ENCODE data around the gene GSTK1.

DNA sequence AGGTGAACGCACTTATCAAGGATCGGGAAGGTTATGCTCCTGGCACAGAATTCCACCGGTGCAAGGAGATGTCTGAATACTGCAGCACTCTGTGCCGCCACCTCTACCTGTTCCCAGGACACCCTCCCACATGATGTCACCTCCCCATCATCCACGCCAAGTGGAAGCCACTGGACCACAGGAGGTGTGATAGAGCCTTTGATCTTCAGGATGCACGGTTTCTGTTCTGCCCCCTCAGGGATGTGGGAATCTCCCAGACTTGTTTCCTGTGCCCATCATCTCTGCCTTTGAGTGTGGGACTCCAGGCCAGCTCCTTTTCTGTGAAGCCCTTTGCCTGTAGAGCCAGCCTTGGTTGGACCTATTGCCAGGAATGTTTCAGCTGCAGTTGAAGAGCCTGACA is 41.7 kb downstream of the GSTK1 start:
- TF ChIP-seq, protein P1, sequence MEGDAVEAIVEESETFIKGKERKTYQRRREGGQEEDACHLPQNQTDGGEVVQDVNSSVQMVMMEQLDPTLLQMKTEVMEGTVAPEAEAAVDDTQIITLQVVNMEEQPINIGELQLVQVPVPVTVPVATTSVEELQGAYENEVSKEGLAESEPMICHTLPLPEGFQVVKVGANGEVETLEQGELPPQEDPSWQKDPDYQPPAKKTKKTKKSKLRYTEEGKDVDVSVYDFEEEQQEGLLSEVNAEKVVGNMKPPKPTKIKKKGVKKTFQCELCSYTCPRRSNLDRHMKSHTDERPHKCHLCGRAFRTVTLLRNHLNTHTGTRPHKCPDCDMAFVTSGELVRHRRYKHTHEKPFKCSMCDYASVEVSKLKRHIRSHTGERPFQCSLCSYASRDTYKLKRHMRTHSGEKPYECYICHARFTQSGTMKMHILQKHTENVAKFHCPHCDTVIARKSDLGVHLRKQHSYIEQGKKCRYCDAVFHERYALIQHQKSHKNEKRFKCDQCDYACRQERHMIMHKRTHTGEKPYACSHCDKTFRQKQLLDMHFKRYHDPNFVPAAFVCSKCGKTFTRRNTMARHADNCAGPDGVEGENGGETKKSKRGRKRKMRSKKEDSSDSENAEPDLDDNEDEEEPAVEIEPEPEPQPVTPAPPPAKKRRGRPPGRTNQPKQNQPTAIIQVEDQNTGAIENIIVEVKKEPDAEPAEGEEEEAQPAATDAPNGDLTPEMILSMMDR (IDR thresholded peaks at IDR 0.05) = no peak
- no peak for TF ChIP-seq POLR2A (IDR thresholded peaks at IDR 0.05)
- TF ChIP-seq POLR2AphosphoS5 (IDR thresholded peaks at IDR 0.05) = no peak

Measured in stomach (tissue), 4 donors.